Kidney (tissue), 14 donors: ENCODE data around the gene ADAMTS4. TPM values are rescaled to one million over a fixed set of nuclear protein-coding genes. Genes with fewer than 3 reads are reported as not detected.
"Not testable (repeated sequence)": the region's sequence is repeated elsewhere in the genome, so short reads cannot be mapped to it uniquely, and the experiment has no call there.

ENCODE experiments used
- DNase-seq, 5 donors: peaks; one replicate each; pipeline ENCODE4 v3.0.0-alpha.2; 2013 to 2020
- FAIRE-seq: peaks from 2 replicates; lab custom pipeline; 2012; peaks lifted over from hg19 to GRCh38; lab: Jason Lieb, UNC
- H3K27ac ChIP-seq, 2 donors: one replicate each; pipeline ENCODE4 v1.7.0; 2013; ENCODE audit warnings: low read depth in 2 of 2, low read length in 2 of 2, inconsistent platforms in 1 of 2
- H3K27me3 ChIP-seq: one replicate; pipeline ENCODE4 v1.7.1; 2013; ENCODE audit warnings: low read length, inconsistent platforms; ENCODE audit not compliant: control insufficient read depth, insufficient read depth
- H3K36me3 ChIP-seq, 3 donors: one replicate each; pipeline versions ENCODE4 v1.7.0 to v1.7.1; 2013; ENCODE audit warnings: low read length in 3 of 3, control low read depth in 1 of 3, inconsistent platforms in 1 of 3; ENCODE audit not compliant: insufficient read depth in 3 of 3, control insufficient read depth in 2 of 3
- H3K4me1 ChIP-seq, 3 donors: one replicate each; pipeline versions ENCODE4 v1.7.0 to v1.7.1; 2013; ENCODE audit warnings: low read length in 3 of 3, inconsistent platforms in 1 of 3, low read depth in 1 of 3; ENCODE audit not compliant: control insufficient read depth in 2 of 3, insufficient read depth in 2 of 3
- H3K4me3 ChIP-seq, 3 donors: one replicate each; pipeline versions ENCODE4 v1.7.0 to v1.8.1; 2013; ENCODE audit warnings: low read length in 3 of 3, control low read depth in 1 of 3, inconsistent platforms in 1 of 3
- H3K9ac ChIP-seq, 3 donors: one replicate each; pipeline versions ENCODE4 v1.7.0 to v1.7.1; 2013; ENCODE audit warnings: low read length in 3 of 3, control low read depth in 1 of 3, inconsistent platforms in 1 of 3
- H3K9me3 ChIP-seq, 3 donors: one replicate each; pipeline versions ENCODE4 v1.7.0 to v1.7.1; 2013; ENCODE audit warnings: low read length in 3 of 3, control low read depth in 1 of 3, inconsistent platforms in 1 of 3; ENCODE audit not compliant: control insufficient read depth in 2 of 3, insufficient read depth in 1 of 3
- CTCF ChIP-seq: IDR thresholded peaks from 3 replicates; pipeline ENCODE4 v1.5.1; 2012; ENCODE audit warnings: mild to moderate bottlenecking, moderate library complexity, borderline replicate concordance; ENCODE audit not compliant: insufficient read depth; ENCODE audit errors: extremely low read depth
- intact Hi-C: fragments of 100-400 bp; cut with DNase I; formaldehyde crosslinking; loops from one replicate; pipeline ENCODE4 v1.11.1; 2022
- polyA plus RNA-seq: library from polyadenylated mRNA; stranded (reverse); fragments of 350-450 nt; fragmentation: Illumina TruSeq; extraction: RNeasy Lipid Tissue Mini Kit (QIAGEN cat#74804); gene quantifications from one replicate; pipeline ENCODE4 v1.2.3, GENCODE V29; 2014; ENCODE audit warnings: low read depth, low replicate concordance; ENCODE audit not compliant: insufficient read depth
- total RNA-seq: library from RNA; stranded (reverse); fragmentation: NEBNext Ultra II Directional; extraction: Animal tissue kit (Norgen Biotek cat#: 25700); gene quantifications from one replicate; pipeline ENCODE4 v1.2.1, GENCODE V29; 2021
- donor health status: control.
- donor health status: control.
- donor health status: control.
- donor health status: control.
- donor health status: control.
- donor health status: DM: yes; HTN: yes; CAD: no.
- donor health status: Normal renal cell carcinoma (clear cell type).

Gene ADAMTS4
- total and polyA plus RNA-seq, 2 donors from 2014 or later = 0.26 to 14.0 TPM

- intact Hi-C loops = no loop called here
- DNase-seq (peak; percentile 92 to 99 (median 95)), FAIRE-seq (peak; percentile 99)
- H3K9ac ChIP-seq = peak within 1 kb of the TSS; percentile 75 to 86 (median 80)
- peaks cover 3 to 15% (median 13%) of the 10 kb centered on the region in 3 donors for H3K36me3 ChIP-seq
- H3K9me3 ChIP-seq = no peaks in the 10 kb centered on the region
- peaks cover 2 to 17% (median 8%) of the 10 kb centered on the region in 3 donors for H3K4me1 ChIP-seq
- TF ChIP-seq CTCF = peak; percentile 45
- peak within 1 kb of the TSS; percentile 36 to 45 for H3K27ac ChIP-seq
- H3K4me3 ChIP-seq = peak within 1 kb of the TSS; percentile 82 to 96 (median 95)
- no peaks in the 10 kb centered on the region for H3K27me3 ChIP-seq
Measured at GRCh38 chr1:161225534-161226319, 26.9 kb upstream of the ADAMTS4 start, which contains the start of gene TOMM40L. TSS of gene TOMM40L (plus strand) at chr1:161226060. CDS start at chr1:161226490, 430 bp downstream.

GRCh38 chr1:161225178-161225533 lies 26.3 kb upstream of the ADAMTS4 start:
- intact Hi-C loops = no loop called here
- peak overlapping the region in 1 of 2 donors; percentile 11 for H3K27ac ChIP-seq
- peaks cover 3 to 15% (median 9%) of the 10 kb centered on the region in 3 donors for H3K36me3 ChIP-seq
- H3K9ac ChIP-seq = no peak overlapping the region
- peaks cover 2 to 17% (median 8%) of the 10 kb centered on the region in 3 donors for H3K4me1 ChIP-seq
- H3K9me3 ChIP-seq = no peaks in the 10 kb centered on the region
- no peaks in the 10 kb centered on the region for H3K27me3 ChIP-seq
- no peak overlapping the region for H3K4me3 ChIP-seq
- TF ChIP-seq CTCF = no peak
- DNase-seq (peak in 2 of 5 donors; percentile 8 to 40), FAIRE-seq (no peak)

GRCh38 chr1:161224695-161225087 lies 25.8 kb upstream of the ADAMTS4 start:
- H3K27me3 ChIP-seq, H3K9ac ChIP-seq, DNase-seq, H3K27ac ChIP-seq, intact Hi-C loops, FAIRE-seq, H3K9me3 ChIP-seq, H3K4me3 ChIP-seq: not testable (repeated sequence)
- peaks cover 3 to 14% (median 9%) of the 10 kb centered on the region in 3 donors for H3K36me3 ChIP-seq
- peaks cover 2 to 17% (median 11%) of the 10 kb centered on the region in 3 donors for H3K4me1 ChIP-seq
